ENCODE data around the gene RPL10A. TPM values are rescaled to one million over a fixed set of nuclear protein-coding genes. Genes with fewer than 3 reads are reported as not detected.

Gene RPL10A
- total and polyA plus RNA-seq, 2 of the 13 experiments (the other 11 are each of a cell fraction or from before 2014, with no cell fraction given) = 1,854 to 2,726 TPM

- no peak for TF ChIP-seq NR2F2 (IDR thresholded peaks at IDR 0.05; ENCODE audit: borderline replicate concordance, low read depth)
- TF ChIP-seq, protein P1, sequence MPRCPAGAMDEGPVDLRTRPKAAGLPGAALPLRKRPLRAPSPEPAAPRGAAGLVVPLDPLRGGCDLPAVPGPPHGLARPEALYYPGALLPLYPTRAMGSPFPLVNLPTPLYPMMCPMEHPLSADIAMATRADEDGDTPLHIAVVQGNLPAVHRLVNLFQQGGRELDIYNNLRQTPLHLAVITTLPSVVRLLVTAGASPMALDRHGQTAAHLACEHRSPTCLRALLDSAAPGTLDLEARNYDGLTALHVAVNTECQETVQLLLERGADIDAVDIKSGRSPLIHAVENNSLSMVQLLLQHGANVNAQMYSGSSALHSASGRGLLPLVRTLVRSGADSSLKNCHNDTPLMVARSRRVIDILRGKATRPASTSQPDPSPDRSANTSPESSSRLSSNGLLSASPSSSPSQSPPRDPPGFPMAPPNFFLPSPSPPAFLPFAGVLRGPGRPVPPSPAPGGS (CRISPR knock-in tag; IDR thresholded peaks at IDR 0.05) = no peak
- no peak for TF ChIP-seq ZNF879 (CRISPR knock-in tag; IDR thresholded peaks at IDR 0.05)
- TF ChIP-seq, protein P2, sequence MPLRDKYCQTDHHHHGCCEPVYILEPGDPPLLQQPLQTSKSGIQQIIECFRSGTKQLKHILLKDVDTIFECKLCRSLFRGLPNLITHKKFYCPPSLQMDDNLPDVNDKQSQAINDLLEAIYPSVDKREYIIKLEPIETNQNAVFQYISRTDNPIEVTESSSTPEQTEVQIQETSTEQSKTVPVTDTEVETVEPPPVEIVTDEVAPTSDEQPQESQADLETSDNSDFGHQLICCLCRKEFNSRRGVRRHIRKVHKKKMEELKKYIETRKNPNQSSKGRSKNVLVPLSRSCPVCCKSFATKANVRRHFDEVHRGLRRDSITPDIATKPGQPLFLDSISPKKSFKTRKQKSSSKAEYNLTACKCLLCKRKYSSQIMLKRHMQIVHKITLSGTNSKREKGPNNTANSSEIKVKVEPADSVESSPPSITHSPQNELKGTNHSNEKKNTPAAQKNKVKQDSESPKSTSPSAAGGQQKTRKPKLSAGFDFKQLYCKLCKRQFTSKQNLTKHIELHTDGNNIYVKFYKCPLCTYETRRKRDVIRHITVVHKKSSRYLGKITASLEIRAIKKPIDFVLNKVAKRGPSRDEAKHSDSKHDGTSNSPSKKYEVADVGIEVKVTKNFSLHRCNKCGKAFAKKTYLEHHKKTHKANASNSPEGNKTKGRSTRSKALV (CRISPR knock-in tag; IDR thresholded peaks at IDR 0.05) = no peak
- TF ChIP-seq ZUFSP (CRISPR knock-in tag; IDR thresholded peaks at IDR 0.05; ENCODE audit: borderline replicate concordance) = no peak
- TF ChIP-seq ZSCAN9 (CRISPR knock-in tag; IDR thresholded peaks at IDR 0.05; ENCODE audit: borderline replicate concordance) = no peak
- no peak for TF ChIP-seq ASH2L (IDR thresholded peaks at IDR 0.05; ENCODE audit: insufficient read length, low read depth, low read length)
- TF ChIP-seq RFX3 (CRISPR knock-in tag; IDR thresholded peaks at IDR 0.05) = no peak
- TF ChIP-seq ZNF569 (CRISPR knock-in tag; IDR thresholded peaks at IDR 0.05; ENCODE audit: borderline replicate concordance) = no peak
- TF ChIP-seq BORCS8-MEF2B (CRISPR knock-in tag; IDR thresholded peaks at IDR 0.05) = 0 out of 2 replicates have a peak, but pooled peaks have one; percentile 11
- no peak for TF ChIP-seq XRCC5 (optimal IDR thresholded peaks at IDR 0.05; ENCODE audit: low read length)
- no peak for TF ChIP-seq BRCA1 (CRISPR knock-in tag; IDR thresholded peaks at IDR 0.05)
- TF ChIP-seq RARA (CRISPR knock-in tag; IDR thresholded peaks at IDR 0.05) = no peak
- no peak for TF ChIP-seq HMGXB3 (CRISPR knock-in tag; IDR thresholded peaks at IDR 0.05; ENCODE audit: borderline replicate concordance)
- TF ChIP-seq, protein P3, sequence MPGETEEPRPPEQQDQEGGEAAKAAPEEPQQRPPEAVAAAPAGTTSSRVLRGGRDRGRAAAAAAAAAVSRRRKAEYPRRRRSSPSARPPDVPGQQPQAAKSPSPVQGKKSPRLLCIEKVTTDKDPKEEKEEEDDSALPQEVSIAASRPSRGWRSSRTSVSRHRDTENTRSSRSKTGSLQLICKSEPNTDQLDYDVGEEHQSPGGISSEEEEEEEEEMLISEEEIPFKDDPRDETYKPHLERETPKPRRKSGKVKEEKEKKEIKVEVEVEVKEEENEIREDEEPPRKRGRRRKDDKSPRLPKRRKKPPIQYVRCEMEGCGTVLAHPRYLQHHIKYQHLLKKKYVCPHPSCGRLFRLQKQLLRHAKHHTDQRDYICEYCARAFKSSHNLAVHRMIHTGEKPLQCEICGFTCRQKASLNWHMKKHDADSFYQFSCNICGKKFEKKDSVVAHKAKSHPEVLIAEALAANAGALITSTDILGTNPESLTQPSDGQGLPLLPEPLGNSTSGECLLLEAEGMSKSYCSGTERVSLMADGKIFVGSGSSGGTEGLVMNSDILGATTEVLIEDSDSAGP (CRISPR knock-in tag; IDR thresholded peaks at IDR 0.05; ENCODE audit: borderline replicate concordance) = 0 out of 2 replicates have a peak, but pooled peaks have one; percentile 6
- TF ChIP-seq ZNF530 (CRISPR knock-in tag; IDR thresholded peaks at IDR 0.05; ENCODE audit: low read depth) = no peak
- TF ChIP-seq GTF3A (CRISPR knock-in tag; conservative IDR thresholded peaks at IDR 0.05) = 0 out of 2 replicates have a peak, but pooled peaks have one; percentile 39
- peak; percentile 24; the same call in 1 of the 2 replicates for TF ChIP-seq ZNF543 (CRISPR knock-in tag; IDR thresholded peaks at IDR 0.05)
Measured at GRCh38 chr6:35495258-35496035, 27.2 kb downstream of the RPL10A start (continued).
